SH-SY5Y (cell line): ENCODE results near the gene AOC1.

Source experiments
- GATA2 ChIP-seq: IDR thresholded peaks from 2 replicates; pipeline ENCODE4 v1.6.1; 2011; ENCODE audit warnings: mild to moderate bottlenecking, low read depth, low read length
- GATA3 ChIP-seq: IDR thresholded peaks from 2 replicates; pipeline ENCODE4 v1.6.1; 2011; ENCODE audit warnings: low read depth, mild to moderate bottlenecking, low read length, moderate library complexity

DNA sequence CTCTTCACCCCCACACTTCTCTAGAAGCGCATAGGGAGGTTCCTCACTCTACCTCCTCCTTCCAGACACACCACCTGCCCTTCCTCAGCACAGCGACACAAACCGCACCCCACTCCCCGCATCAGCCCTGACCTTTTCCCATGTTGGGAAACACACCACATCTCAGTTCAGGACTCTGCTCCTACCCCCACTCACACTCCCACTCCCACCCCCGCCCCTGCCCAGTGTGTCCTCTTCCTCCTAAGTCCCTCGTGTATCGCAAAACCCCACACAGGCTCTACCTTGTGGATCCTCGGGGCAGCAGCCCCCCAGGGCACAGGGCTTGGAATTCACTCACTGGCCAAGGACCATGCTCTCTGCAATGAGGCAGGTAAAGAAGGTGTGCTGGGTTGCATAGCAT lies 4.2 kb upstream of the AOC1 start:
- no peak for TF ChIP-seq GATA2
- no peak for TF ChIP-seq GATA3
